NCI-H2107 (cell line): ENCODE results near the gene TMSB15C.
"Not testable (repeated sequence)": the region's sequence is repeated elsewhere in the genome, so short reads cannot be mapped to it uniquely, and the experiment has no call there.

ENCODE experiments used
- DNase-seq: peaks from one replicate; lab custom pipeline; 2025; lab: John Stamatoyannopoulos, UW

TMSB15C gene

DNA sequence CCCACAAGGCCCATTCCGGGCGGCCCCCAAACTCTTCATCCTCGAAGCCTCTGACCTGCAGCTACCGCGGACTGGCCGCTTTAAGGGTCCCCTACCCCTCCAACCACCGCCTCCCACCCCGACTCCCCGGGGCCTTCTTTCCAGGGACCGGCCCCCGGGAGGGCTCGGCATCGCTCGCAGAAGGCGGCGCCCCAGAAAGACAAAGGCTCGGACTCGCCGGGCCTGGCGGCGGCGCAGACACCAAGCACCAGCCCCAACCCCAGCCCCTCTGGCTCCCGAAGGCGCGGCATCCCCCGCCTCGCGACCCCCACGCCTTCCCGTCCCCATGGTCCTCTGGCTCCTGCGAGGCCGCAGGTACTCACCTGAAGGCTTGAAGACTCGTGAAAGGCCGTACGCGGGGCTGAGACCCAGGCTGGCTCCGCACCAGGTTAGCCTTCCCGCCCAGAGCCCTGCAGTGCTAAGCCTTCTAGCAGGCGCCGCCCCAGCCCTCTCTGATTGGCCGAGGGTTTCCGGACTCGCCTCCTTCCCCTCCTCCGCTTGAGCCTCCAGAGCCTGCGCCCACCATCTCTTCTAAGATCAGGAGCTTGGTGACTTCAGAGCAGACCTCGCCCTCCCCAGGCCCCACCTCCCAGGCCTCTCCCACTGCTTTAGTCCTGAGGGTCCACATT, at the start of gene TMSB15C:
TSS of gene TMSB15C (minus strand) at position 459 of the 668 bp plus-strand sequence.
- DNase-seq = not testable (repeated sequence)

GRCh38 chrX:104122829-104123228, 46.8 kb upstream of the TMSB15C start:
- DNase-seq = no peak

GRCh38 chrX:104118765-104119164, 42.7 kb upstream of the TMSB15C start:
- peak; percentile 31 for DNase-seq

DNA sequence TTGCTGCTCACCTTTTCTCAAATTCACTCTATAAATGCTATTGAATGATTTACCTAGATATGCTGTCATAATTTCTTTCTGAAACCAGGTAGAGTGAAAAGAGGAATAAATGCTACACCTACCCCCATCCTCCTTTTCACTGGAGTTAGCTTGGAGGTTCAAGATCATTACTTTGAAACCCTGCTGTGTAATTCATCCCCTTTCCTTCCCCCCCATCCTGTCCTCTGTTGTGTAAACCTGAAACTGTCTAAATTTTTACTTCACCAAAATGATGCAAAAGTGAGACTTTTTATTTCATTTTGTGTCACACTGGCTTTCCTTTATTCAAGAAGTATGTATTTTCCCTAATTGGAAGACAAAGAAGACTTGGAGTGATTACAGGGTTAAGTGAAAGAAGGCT, 41.7 kb upstream of the TMSB15C start:
- no peak for DNase-seq

DNA sequence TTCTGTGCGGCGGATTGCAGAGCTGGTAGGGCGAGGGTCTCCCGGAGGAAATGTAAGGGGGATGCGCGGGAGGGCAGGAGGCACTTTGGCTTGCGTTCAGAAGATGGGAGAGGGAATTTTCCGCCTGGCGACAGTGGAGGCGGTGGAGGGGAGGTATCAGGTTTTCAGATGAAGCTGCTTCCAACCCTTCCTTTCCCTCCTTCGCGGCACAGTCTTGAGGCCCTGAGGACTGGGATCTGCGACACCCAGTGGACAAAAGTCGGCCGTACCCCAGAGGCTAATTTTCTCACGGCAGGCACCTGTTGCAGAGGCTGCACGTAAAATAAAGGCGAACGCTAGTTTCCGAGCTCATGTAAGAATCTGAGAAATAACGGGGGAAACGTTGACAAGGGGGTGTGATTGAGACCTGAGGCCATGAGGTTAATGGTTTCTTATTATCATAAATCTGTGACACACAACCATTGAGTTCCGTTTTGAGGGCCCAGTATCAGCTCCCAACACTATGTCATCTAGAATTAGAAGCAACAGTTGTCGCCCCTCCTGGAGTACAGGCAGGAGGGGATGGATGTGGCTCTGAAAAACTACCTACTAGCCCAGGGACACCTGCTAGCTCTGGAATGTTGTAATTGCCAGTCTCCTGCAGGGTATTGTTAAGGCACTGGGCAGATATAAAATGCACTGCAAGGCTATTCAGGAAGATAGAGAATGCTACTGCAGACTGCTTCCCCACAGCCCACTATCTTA, 37.4 kb upstream of the TMSB15C start:
- DNase-seq = peak; percentile 52

DNA sequence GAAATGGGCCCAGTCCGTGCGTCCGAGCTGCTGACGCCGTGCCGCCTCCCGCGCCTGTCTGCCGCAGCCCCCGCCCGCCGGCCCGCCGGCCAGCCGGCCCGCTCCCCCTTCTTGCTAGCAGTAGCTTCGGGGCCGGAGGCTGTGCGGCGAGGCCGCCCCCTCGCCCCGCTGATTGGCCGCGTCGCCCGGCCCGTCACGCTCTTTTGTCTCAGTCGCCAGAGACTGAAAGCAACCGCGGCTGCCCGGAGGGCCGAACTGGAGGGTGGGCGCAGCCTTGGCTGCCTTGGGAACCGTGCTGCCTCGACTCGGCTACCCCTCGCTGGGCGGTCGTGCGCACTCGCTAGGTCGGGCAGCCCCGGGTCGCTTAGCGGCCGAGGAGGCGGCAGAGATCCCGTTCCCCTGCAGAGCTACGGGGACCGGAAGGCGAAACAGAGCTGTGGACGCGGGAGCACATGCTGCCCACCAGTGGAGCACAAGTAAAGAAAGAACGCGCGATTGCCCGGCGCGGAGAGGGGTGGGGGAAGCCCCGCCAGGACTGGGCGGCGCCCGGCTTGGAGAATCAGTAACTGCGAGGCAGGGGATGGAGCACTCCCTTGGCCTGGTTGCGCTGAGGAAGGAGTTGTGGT, 36.4 kb upstream of the TMSB15C start, which contains the start of gene ZCCHC18:
TSS of gene ZCCHC18 (plus strand) at position 198 of the 626 bp plus-strand sequence. CDS start 1,589 bp downstream, outside the sequence.
- no peak for DNase-seq

GRCh38 chrX:104110491-104111240, 34.6 kb upstream of the TMSB15C start:
- DNase-seq = not testable (repeated sequence)

- DNase-seq = no peak
Observed at GRCh38 chrX:104108955-104109354, 32.9 kb upstream of the TMSB15C start.

- DNase-seq = no peak
Observed at GRCh38 chrX:104105330-104106262, 29.6 kb upstream of the TMSB15C start.

DNA sequence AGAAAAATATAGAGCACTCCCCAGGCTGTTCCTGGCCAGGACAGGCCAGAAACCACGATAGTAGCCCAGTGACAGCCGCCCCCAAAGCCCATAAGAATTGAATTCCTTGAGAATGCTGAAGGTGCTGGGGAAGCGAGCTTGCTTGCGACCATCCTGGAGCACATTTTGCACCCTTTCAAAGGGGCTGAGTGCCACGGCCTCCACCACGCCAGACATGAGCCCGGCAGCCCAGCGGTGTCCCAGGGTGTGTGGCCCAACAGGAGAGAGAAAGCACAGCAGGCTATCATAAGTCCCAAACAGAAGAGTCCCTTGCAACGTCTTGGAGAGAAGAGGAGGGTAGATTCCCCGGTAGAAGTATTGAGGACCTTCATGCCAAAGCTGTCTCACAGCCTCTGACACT, 28.6 kb upstream of the TMSB15C start:
- DNase-seq = no peak

GRCh38 chrX:104098919-104099318, 22.9 kb upstream of the TMSB15C start:
- no peak for DNase-seq

- peak; percentile 38 for DNase-seq
Observed at GRCh38 chrX:104098151-104098808, 22.2 kb upstream of the TMSB15C start.

- DNase-seq = no peak
Observed at GRCh38 chrX:104085919-104086318, 9.9 kb upstream of the TMSB15C start.

DNA sequence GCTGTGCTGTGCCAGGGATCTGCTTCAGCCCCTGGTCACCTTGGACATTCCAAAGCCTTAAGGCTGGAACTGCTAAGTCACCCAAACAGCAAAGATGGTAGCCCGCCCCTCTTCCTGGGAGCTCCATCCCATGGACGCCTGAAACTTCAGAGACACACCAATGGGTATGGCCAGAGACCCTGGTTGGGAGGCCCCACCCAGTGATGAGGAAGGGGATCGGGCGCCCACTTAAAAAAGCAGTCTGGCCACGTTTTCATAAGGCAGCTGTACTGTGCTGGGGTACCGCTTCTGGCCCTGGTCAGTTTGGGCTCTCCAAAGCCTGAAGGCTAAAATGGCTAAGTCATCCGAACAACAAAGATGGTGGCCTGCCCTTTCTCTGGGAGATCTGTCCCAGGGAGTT, 9.4 kb upstream of the TMSB15C start:
- no peak for DNase-seq

- DNase-seq = no peak
Observed at GRCh38 chrX:104084534-104085277, 8.7 kb upstream of the TMSB15C start.

DNA sequence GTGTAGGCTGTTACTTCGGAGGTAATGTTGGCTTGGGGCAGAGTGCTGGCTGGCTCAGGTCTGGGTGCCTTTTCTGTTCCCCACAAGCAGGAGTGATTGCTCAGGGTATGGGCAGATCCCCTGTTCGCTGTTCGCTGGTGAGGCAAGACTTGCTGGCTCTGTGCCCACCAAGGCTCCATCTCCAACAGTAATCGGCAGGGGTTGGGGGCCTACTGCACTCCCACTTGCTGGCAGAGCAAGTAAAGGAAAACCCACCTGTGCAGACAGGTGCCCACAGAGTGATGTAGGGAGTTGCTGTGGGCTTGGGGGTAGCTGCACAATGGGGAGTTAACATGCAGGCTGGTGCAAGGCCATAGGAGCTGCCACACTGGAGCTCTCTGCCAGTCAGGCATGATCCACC, 8.0 kb upstream of the TMSB15C start:
- DNase-seq = no peak

- DNase-seq = not testable (repeated sequence)
Observed at GRCh38 chrX:104077854-104078253, 1.8 kb upstream of the TMSB15C start.

- DNase-seq = not testable (repeated sequence)
Observed at GRCh38 chrX:104062636-104063035, 13.4 kb downstream of the TMSB15C start.

- not testable (repeated sequence) for DNase-seq
Observed at GRCh38 chrX:104054956-104055355, 21.1 kb downstream of the TMSB15C start.

- DNase-seq = no peak
Observed at GRCh38 chrX:104047171-104047570, 28.9 kb downstream of the TMSB15C start.
